ENCODE measurements around the gene SEMG1. TPM values are rescaled to one million over a fixed set of nuclear protein-coding genes. Genes with fewer than 3 reads are reported as not detected.

SEMG1 gene
- total RNA-seq, 6 donors from 2014 or later: not detected

DNA sequence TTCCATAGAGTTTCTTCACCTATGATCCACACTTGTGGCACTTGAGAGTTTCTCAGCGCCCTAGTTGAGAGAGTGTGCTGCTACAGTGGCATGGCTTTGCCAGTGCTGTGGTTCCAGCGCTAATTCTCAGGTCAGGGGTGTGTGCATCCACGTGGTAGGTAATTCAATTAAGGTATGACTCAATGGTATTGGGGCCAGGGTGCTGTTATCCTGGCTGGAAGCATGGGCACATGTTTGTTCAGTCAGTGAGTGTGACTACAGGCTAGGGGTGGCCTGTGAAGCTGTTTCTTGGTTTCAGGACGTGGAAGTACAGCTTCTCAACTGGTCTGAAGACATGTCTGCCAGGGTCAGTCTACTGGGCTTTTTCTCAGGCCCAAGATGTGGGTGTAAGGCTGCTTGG, 11.3 kb downstream of the SEMG1 start:
- no peak for TF ChIP-seq EP300 (IDR thresholded peaks at IDR 0.05)
- TF ChIP-seq POLR2A (IDR thresholded peaks at IDR 0.05): no peak
- TF ChIP-seq POLR2AphosphoS5 (IDR thresholded peaks at IDR 0.05): no peak
- TF ChIP-seq, protein P1, sequence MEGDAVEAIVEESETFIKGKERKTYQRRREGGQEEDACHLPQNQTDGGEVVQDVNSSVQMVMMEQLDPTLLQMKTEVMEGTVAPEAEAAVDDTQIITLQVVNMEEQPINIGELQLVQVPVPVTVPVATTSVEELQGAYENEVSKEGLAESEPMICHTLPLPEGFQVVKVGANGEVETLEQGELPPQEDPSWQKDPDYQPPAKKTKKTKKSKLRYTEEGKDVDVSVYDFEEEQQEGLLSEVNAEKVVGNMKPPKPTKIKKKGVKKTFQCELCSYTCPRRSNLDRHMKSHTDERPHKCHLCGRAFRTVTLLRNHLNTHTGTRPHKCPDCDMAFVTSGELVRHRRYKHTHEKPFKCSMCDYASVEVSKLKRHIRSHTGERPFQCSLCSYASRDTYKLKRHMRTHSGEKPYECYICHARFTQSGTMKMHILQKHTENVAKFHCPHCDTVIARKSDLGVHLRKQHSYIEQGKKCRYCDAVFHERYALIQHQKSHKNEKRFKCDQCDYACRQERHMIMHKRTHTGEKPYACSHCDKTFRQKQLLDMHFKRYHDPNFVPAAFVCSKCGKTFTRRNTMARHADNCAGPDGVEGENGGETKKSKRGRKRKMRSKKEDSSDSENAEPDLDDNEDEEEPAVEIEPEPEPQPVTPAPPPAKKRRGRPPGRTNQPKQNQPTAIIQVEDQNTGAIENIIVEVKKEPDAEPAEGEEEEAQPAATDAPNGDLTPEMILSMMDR (IDR thresholded peaks at IDR 0.05): no peak
- H3K27me3 ChIP-seq: no peaks in the 10 kb centered on the region
- WGBS, 2 donors: 73 to 79% methylated on average over 4 of the region's 4 CpGs
- H3K4me3 ChIP-seq: no peak overlapping the region
- H3K27ac ChIP-seq: no peak overlapping the region
- no peaks in the 10 kb centered on the region for H3K9me3 ChIP-seq
- no peaks in the 10 kb centered on the region for H3K4me1 ChIP-seq
- H3K36me3 ChIP-seq: no peaks in the 10 kb centered on the region
- no peak for DNase-seq
- no peak for ATAC-seq (ENCODE audit: low FRiP score in 2 of 2)

DNA sequence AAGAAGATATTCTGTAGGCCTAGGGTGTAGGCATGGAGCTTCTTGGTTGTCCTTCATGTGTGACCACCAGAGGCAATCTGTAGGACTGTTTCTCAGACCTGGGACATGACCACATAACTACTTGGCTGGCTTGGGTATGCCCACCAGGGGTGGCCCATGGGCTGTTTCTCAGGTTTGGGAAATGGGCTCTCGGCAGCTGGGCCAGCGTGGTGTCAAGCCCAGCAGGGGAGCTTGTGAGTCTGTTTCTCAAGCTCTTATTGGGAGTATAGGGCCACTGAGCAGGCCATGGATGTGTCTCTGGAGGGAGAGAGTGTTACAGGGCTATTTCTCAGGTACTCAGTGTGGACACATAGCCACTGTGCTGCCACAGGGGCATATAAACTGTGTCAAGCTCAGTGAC, 11.8 kb downstream of the SEMG1 start:
- Histone ChIP-seq H3K9me3 (no peaks in the 10 kb centered on the region), H3K27ac (no peak overlapping the region), H3K4me3 (no peak overlapping the region), H3K36me3 (no peaks in the 10 kb centered on the region), H3K27me3 (no peaks in the 10 kb centered on the region), H3K4me1 (no peaks in the 10 kb centered on the region)
- DNase-seq (no peak), ATAC-seq (ENCODE audit: low FRiP score in 2 of 2) (no peak)
- TF ChIP-seq, protein P1 (IDR thresholded peaks at IDR 0.05): no peak
- TF ChIP-seq EP300 (IDR thresholded peaks at IDR 0.05): no peak
- no peak for TF ChIP-seq POLR2A (IDR thresholded peaks at IDR 0.05)
- no peak for TF ChIP-seq POLR2AphosphoS5 (IDR thresholded peaks at IDR 0.05)
- 90 to 95% methylated on average over 2 of the region's 2 CpGs for WGBS, 2 donors

DNA sequence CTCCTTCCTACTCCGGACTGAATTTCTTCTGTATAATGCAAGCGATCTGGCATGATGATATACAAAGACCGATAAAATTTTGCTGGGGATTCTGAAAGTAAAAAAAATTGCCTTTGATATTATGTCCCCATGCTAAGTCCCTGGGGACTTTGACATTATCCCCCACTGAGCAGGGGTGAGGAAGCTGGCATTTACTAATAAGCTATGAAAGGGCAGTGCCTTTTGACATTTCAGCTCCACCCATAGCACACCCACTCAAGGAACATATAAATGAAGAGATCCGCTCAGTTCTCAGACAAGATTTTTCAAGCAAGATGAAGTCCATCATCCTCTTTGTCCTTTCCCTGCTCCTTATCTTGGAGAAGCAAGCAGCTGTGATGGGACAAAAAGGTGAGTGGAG, 14.2 kb downstream of the SEMG1 start, which contains the start of gene SEMG2:
SEMG2 (plus strand) TSS at position 298 of the 400 bp plus-strand sequence; CDS start at position 315, 17 bp downstream.
- no peaks in the 10 kb centered on the region for H3K4me1 ChIP-seq
- TF ChIP-seq, protein P1 (IDR thresholded peaks at IDR 0.05): no peak
- TF ChIP-seq EP300 (IDR thresholded peaks at IDR 0.05) (no peak), POLR2AphosphoS5 (IDR thresholded peaks at IDR 0.05) (no peak), POLR2A (IDR thresholded peaks at IDR 0.05) (no peak)
- DNase-seq (no peak), ATAC-seq (ENCODE audit: low FRiP score in 2 of 2) (no peak)
- H3K27ac ChIP-seq: no peak within 1 kb of the TSS
- no peaks in the 10 kb centered on the region for H3K36me3 ChIP-seq
- WGBS, 2 donors: 94 to 95% methylated on average over 4 of the region's 4 CpGs
- H3K4me3 ChIP-seq: no peak within 1 kb of the TSS
- H3K9me3 ChIP-seq: no peaks in the 10 kb centered on the region
- H3K27me3 ChIP-seq: no peaks in the 10 kb centered on the region

DNA sequence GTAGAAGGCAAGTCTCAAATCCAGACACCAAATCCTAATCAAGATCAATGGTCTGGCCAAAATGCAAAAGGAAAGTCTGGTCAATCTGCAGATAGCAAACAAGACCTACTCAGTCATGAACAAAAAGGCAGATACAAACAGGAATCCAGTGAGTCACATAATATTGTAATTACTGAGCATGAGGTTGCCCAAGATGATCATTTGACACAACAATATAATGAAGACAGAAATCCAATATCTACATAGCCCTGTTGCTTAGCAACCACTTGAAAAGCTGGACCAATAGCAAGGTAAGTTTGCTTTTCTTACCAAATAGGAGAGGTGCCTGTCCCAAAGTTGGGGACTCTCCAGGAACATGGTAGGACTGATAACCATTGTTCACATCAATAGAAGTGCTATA, 16.3 kb downstream of the SEMG1 start:
- DNase-seq (no peak), ATAC-seq (ENCODE audit: low FRiP score in 2 of 2) (no peak)
- no peak overlapping the region for H3K27ac ChIP-seq
- H3K9me3 ChIP-seq: no peaks in the 10 kb centered on the region
- no peaks in the 10 kb centered on the region for H3K4me1 ChIP-seq
- TF ChIP-seq, protein P1 (IDR thresholded peaks at IDR 0.05): no peak
- TF ChIP-seq POLR2A (IDR thresholded peaks at IDR 0.05): no peak
- no peak for TF ChIP-seq EP300 (IDR thresholded peaks at IDR 0.05)
- no peak for TF ChIP-seq POLR2AphosphoS5 (IDR thresholded peaks at IDR 0.05)
- H3K36me3 ChIP-seq: no peaks in the 10 kb centered on the region
- no peak overlapping the region for H3K4me3 ChIP-seq
- no peaks in the 10 kb centered on the region for H3K27me3 ChIP-seq

DNA sequence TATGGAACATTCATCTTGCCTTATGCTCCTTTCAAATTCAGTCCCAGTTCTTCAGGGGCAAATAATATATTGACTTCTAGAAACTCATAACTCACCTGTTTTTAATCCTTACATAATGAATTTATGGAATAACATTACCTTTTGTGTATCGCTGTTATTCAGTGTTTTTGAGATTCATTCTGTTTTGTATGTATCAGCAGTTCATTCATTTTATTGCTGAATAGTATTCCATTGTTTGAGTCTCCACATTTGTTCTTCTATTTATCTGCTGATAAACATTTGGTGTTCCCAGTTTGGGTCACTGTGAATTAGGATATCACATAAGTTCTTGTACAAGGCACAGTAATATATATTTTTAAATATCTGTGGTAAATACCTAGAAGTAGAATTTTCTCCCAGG, 19.5 kb downstream of the SEMG1 start:
- Histone ChIP-seq H3K27ac (no peak overlapping the region), H3K4me1 (no peaks in the 10 kb centered on the region), H3K9me3 (no peaks in the 10 kb centered on the region), H3K27me3 (no peaks in the 10 kb centered on the region), H3K4me3 (no peak overlapping the region), H3K36me3 (no peaks in the 10 kb centered on the region)
- no peak for ATAC-seq (ENCODE audit: low FRiP score in 2 of 2)
- no peak for DNase-seq
- 83 to 89% methylated on average over 1 of the region's 1 CpG for WGBS, 2 donors
- TF ChIP-seq EP300 (IDR thresholded peaks at IDR 0.05): no peak
- TF ChIP-seq POLR2AphosphoS5 (IDR thresholded peaks at IDR 0.05): no peak
- no peak for TF ChIP-seq POLR2A (IDR thresholded peaks at IDR 0.05)
- TF ChIP-seq, protein P1 (IDR thresholded peaks at IDR 0.05): no peak

Measured in upper lobe of left lung (tissue), 6 donors.